G401 (cell line): ENCODE measurements around the gene GHITM. TPM values are rescaled to one million over a fixed set of nuclear protein-coding genes. Genes with fewer than 3 reads are reported as not detected.
"Not testable (repeated sequence)": the region's sequence is repeated elsewhere in the genome, so short reads cannot be mapped to it uniquely, and the experiment has no call there.

ENCODE experiments used
- DNase-seq: peaks from one replicate; pipeline ENCODE4 v3.0.0-alpha.2; 2015; ENCODE audit warnings: low spot score
- in situ Hi-C: cut with HindIII; loops from 2 replicates; pipeline ENCODE4 v1.10.0; 2016; ENCODE audit warnings: low sequenced_read_pairs, mixed read lengths
- total RNA-seq: library from RNA; depleted of rRNA; stranded (reverse); fragments of >200 nt; shearing (Covaris generic); gene quantifications from 2 replicates; pipeline ENCODE4 v1.2.3, GENCODE V29; 2014

GHITM gene
- total RNA-seq, 1 experiment from 2014 or later, result 197 TPM

GRCh38 chr10:84171700-84172466 is 32.6 kb downstream of the GHITM start:
- DNase-seq, in situ Hi-C loops: not testable (repeated sequence)

GRCh38 chr10:84172467-84173356 is 33.4 kb downstream of the GHITM start:
- in situ Hi-C loops, result no loop called here
- DNase-seq, result no peak

GRCh38 chr10:84173501-84173929 is 34.2 kb downstream of the GHITM start, which contains the start of gene GPR15LG:
GPR15LG (plus strand) TSS chr10:84173801; CDS start chr10:84173852, 51 bp downstream.
- in situ Hi-C loops, result no loop called here
- no peak for DNase-seq

- in situ Hi-C loops, result no loop called here
- no peak for DNase-seq
These were observed 36.1 kb downstream of the GHITM start for GRCh38 chr10:84175436-84175835.

GRCh38 chr10:84176351-84176750 is 37.0 kb downstream of the GHITM start:
- DNase-seq, result no peak
- in situ Hi-C loops, result no loop called here

GRCh38 chr10:84176836-84177474 is 37.6 kb downstream of the GHITM start:
- DNase-seq, result peak; percentile 8
- in situ Hi-C loops, result no loop called here

GRCh38 chr10:84177541-84178141 is 38.3 kb downstream of the GHITM start:
- in situ Hi-C loops, result no loop called here
- DNase-seq, result peak; percentile 94

GRCh38 chr10:84178160-84178609 is 38.9 kb downstream of the GHITM start:
- no peak for DNase-seq
- in situ Hi-C loops, result no loop called here

GRCh38 chr10:84179059-84179710 is 39.9 kb downstream of the GHITM start:
- in situ Hi-C loops, result no loop called here
- peak; percentile 78 for DNase-seq

- in situ Hi-C loops, result not testable (repeated sequence)
These were observed 41.1 kb downstream of the GHITM start for GRCh38 chr10:84180386-84180785.

GRCh38 chr10:84181631-84182030 is 42.3 kb downstream of the GHITM start:
- DNase-seq, result no peak
- in situ Hi-C loops, result no loop called here

More at GRCh38 chr10:84180386-84180785, 41.1 kb downstream of the GHITM start:
- not testable (repeated sequence) for DNase-seq

- in situ Hi-C loops, result no loop called here
- DNase-seq, result no peak
These were observed 45.2 kb downstream of the GHITM start for GRCh38 chr10:84184517-84184916.

- no peak for DNase-seq
- in situ Hi-C loops, result no loop called here
These were observed 46.3 kb downstream of the GHITM start for GRCh38 chr10:84185526-84186175.

- in situ Hi-C loops, result no loop called here
- no peak for DNase-seq
These were observed 49.5 kb downstream of the GHITM start for GRCh38 chr10:84188815-84189214.

GRCh38 chr10:84190621-84191020 is 51.3 kb downstream of the GHITM start:
- in situ Hi-C loops, result no loop called here
- no peak for DNase-seq

- in situ Hi-C loops, result no loop called here
- DNase-seq, result no peak
These were observed 51.8 kb downstream of the GHITM start for GRCh38 chr10:84191106-84191505.

- DNase-seq, result no peak
- in situ Hi-C loops, result no loop called here
These were observed 54.0 kb downstream of the GHITM start for GRCh38 chr10:84193327-84193726.

GRCh38 chr10:84193846-84194423 is 54.6 kb downstream of the GHITM start:
- no peak for DNase-seq
- in situ Hi-C loops, result no loop called here
